ENCODE data around the gene SHQ1.
"Not testable (repeated sequence)": the region's sequence is repeated elsewhere in the genome, so short reads cannot be mapped to it uniquely, and the experiment has no call there.

DNA sequence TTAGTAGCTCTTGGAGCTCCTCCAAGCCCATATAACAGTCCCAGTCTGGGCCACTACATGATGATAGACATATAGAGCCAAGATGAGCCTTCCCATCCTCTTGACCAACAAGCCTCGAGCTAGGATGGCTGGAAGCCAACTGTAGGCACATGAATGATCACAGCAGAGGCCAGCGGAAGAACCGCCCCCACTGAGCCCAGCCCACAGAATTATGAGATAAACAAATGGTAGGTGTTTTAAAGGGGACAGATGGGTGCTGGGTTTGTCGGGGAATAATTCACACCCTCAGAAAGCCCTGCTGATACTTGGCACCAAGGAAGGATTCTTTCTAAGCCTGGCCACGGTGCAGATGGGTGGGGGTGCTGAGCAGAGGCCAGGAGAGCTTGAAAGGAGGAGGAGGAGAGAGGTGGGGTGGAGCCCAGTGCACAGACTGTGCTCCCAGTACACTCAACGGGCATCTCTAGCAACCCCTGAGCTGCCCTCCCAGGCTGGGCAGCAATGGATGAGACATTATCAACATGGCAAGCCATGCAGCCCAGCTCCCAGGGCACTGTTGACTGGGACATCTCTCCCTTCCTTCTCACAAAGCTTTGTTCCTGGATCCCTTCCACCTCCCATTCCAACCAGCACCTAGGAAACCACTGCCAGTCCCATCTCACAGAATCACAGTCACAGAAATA lies 115.4 kb downstream of the SHQ1 start:
- TF ChIP-seq, protein P1, sequence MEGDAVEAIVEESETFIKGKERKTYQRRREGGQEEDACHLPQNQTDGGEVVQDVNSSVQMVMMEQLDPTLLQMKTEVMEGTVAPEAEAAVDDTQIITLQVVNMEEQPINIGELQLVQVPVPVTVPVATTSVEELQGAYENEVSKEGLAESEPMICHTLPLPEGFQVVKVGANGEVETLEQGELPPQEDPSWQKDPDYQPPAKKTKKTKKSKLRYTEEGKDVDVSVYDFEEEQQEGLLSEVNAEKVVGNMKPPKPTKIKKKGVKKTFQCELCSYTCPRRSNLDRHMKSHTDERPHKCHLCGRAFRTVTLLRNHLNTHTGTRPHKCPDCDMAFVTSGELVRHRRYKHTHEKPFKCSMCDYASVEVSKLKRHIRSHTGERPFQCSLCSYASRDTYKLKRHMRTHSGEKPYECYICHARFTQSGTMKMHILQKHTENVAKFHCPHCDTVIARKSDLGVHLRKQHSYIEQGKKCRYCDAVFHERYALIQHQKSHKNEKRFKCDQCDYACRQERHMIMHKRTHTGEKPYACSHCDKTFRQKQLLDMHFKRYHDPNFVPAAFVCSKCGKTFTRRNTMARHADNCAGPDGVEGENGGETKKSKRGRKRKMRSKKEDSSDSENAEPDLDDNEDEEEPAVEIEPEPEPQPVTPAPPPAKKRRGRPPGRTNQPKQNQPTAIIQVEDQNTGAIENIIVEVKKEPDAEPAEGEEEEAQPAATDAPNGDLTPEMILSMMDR (IDR thresholded peaks at IDR 0.05) = not testable (repeated sequence)
- TF ChIP-seq POLR2AphosphoS5 (IDR thresholded peaks at IDR 0.05) = not testable (repeated sequence)
